ENCODE results near the gene TOB1. TPM values are rescaled to one million over a fixed set of nuclear protein-coding genes. Genes with fewer than 3 reads are reported as not detected.

TOB1 gene
- total RNA-seq, 1 experiment from 2014 or later = 67.9 TPM

DNA sequence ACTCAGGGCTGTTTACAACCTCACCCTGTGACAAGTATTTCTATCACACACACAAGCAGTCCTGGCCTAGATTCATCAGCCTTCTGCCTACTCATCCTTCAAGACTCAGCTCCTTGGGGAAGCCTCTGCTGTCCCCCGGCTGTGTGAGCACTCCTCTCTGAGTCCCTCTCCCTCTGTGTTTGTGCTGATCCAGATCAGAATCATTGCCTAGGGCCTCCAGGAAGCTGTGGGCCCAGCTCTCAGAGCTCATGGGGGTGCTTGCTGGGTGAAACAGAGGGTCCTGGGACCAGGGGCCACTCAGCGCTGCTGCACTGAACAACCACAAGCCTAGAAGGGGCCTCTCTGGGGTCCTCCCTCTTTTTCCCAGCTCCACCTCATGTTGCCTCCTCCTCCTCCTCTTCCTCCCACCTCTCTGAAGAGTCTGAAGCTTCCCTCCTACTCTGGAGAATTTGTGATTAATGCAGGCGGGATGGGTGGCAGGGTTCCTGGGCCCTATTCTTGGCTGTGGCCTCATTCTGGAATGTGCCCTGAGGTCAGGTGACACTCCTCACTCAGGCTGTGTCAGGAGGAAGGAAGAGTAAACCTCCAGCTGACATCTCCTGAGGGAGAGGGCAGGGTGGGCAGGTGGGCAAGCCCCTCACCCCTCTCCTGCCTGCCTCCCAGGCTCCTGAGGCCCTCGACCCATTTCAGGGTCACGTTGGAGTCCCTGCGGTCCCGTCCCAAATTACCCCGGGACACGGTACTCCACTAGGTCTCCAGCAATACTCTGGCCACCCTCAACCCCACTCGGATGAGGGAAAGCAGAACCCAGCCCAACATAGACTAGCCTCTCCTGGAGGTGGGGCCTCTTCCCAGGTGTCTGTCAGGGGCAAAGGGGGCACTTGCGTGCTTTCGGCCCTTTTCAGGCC, 20.7 kb downstream of the TOB1 start:
- peak overlapping the region; percentile 27 for H3K4me2 ChIP-seq
- no peaks in the 10 kb centered on the region for H3K9me3 ChIP-seq (ENCODE audit: insufficient read depth, low read depth)
- no TSS peak for BruUV-seq (replicated peaks)
- DNase-seq = peak; percentile 56 to 74
- H3F3A ChIP-seq (ENCODE audit: insufficient read depth, low read depth) = no peaks in the 10 kb centered on the region; the same call in 1 of the 2 replicates
- no peak overlapping the region for H3K4me3 ChIP-seq
- no peaks in the 10 kb centered on the region for H3K79me2 ChIP-seq (ENCODE audit: low read depth)
- 0 out of 2 replicates have a peak overlapping the region, but pooled peaks have one; percentile 52 for H2AFZ ChIP-seq
- H3K9me2 ChIP-seq (ENCODE audit: insufficient read depth) = no peaks in the 10 kb centered on the region
- ChIA-PET CTCF (interaction anchor here (0.6 to 1.2 kb wide), 4 partner anchors 62 to 111 kb away, joined by 4 to 6 read pairs (median 4); no protein-coding TSS in a partner anchor), POLR2A (ENCODE audit: unreplicated experiment) (interaction anchor here (0.6 kb wide), 2 partner anchors 12 to 24 kb away, joined by 4 to 16 read pairs; no protein-coding TSS in a partner anchor)
- H3K36me3 ChIP-seq (ENCODE audit: low read depth) = no peaks in the 10 kb centered on the region
- H4K20me1 ChIP-seq (ENCODE audit: insufficient read depth) = no peaks in the 10 kb centered on the region
- H3K27ac ChIP-seq = peak overlapping the region; percentile 25
- peaks cover 18% of the 10 kb centered on the region for H3K4me1 ChIP-seq (replicated peaks; ENCODE audit: insufficient read depth)
- no peak for TF ChIP-seq EZH2 (IDR thresholded peaks at IDR 0.05; ENCODE audit: low read depth)
- TF ChIP-seq, protein P1, sequence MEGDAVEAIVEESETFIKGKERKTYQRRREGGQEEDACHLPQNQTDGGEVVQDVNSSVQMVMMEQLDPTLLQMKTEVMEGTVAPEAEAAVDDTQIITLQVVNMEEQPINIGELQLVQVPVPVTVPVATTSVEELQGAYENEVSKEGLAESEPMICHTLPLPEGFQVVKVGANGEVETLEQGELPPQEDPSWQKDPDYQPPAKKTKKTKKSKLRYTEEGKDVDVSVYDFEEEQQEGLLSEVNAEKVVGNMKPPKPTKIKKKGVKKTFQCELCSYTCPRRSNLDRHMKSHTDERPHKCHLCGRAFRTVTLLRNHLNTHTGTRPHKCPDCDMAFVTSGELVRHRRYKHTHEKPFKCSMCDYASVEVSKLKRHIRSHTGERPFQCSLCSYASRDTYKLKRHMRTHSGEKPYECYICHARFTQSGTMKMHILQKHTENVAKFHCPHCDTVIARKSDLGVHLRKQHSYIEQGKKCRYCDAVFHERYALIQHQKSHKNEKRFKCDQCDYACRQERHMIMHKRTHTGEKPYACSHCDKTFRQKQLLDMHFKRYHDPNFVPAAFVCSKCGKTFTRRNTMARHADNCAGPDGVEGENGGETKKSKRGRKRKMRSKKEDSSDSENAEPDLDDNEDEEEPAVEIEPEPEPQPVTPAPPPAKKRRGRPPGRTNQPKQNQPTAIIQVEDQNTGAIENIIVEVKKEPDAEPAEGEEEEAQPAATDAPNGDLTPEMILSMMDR (conservative IDR thresholded peaks at IDR 0.05) = no peak
- H3K27me3 ChIP-seq (ENCODE audit: insufficient read depth, low read depth) = no peaks in the 10 kb centered on the region
- intact Hi-C loops (cut with micrococcal nuclease; ENCODE audit: unreplicated experiment) = no loop called here

DNA sequence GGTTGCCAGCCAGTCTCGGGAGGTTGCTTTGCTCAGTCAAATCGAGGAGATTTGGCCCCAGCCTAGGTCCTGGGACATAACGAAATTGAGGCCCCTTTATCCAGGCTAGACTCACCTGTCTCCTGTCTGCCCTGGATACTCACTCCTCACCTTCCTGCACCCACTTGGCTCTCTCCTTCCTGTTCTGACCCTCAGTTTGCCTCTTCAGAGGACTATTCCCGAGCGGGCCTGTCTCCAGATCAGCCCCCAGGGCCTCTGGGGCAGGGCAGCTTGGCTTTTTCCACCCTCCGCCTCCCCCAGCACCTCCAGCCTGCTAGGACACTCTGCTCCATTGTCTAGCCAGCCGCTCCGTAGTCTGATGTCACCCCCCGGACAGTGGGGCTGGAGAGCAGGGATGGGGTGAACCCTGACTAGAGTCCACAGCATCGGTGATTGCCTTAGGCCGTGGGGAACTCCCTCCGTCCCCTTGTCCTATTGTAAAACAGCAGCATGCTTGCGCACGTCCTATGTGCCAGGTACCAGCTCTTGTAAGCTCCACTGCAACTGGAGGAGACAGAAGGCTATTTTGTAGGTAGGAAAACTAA, 21.9 kb downstream of the TOB1 start:
- no peaks in the 10 kb centered on the region for H3K36me3 ChIP-seq (ENCODE audit: low read depth)
- H3K4me2 ChIP-seq = no peak overlapping the region
- H4K20me1 ChIP-seq (ENCODE audit: insufficient read depth) = no peaks in the 10 kb centered on the region
- DNase-seq = peak in 1 of 2 experiments; percentile 4
- peaks cover 18% of the 10 kb centered on the region for H3K4me1 ChIP-seq (replicated peaks; ENCODE audit: insufficient read depth)
- H3K9me2 ChIP-seq (ENCODE audit: insufficient read depth) = no peaks in the 10 kb centered on the region
- TF ChIP-seq EZH2 (IDR thresholded peaks at IDR 0.05; ENCODE audit: low read depth) = no peak
- intact Hi-C loops (cut with micrococcal nuclease; ENCODE audit: unreplicated experiment) = loop anchor here (5.0 kb wide), 1 partner anchor 147 kb away; no protein-coding TSS in a partner anchor
- BruUV-seq (replicated peaks) = no TSS peak
- no peaks in the 10 kb centered on the region for H3K79me2 ChIP-seq (ENCODE audit: low read depth)
- no peak overlapping the region for H3K4me3 ChIP-seq
- POLR2A ChIA-PET (ENCODE audit: unreplicated experiment) = no interaction called here
- H2AFZ ChIP-seq = no peak overlapping the region
- no peaks in the 10 kb centered on the region for H3K27me3 ChIP-seq (ENCODE audit: insufficient read depth, low read depth)
- H3K9me3 ChIP-seq (ENCODE audit: insufficient read depth, low read depth) = no peaks in the 10 kb centered on the region
- CTCF ChIA-PET = interaction anchor here (0.6 to 1.2 kb wide), 4 partner anchors 48 to 105 kb away, joined by 4 to 8 read pairs (median 4); no protein-coding TSS in a partner anchor
- H3K27ac ChIP-seq = no peak overlapping the region
- H3F3A ChIP-seq (ENCODE audit: insufficient read depth, low read depth) = no peaks in the 10 kb centered on the region; the same call in 1 of the 2 replicates

DNA sequence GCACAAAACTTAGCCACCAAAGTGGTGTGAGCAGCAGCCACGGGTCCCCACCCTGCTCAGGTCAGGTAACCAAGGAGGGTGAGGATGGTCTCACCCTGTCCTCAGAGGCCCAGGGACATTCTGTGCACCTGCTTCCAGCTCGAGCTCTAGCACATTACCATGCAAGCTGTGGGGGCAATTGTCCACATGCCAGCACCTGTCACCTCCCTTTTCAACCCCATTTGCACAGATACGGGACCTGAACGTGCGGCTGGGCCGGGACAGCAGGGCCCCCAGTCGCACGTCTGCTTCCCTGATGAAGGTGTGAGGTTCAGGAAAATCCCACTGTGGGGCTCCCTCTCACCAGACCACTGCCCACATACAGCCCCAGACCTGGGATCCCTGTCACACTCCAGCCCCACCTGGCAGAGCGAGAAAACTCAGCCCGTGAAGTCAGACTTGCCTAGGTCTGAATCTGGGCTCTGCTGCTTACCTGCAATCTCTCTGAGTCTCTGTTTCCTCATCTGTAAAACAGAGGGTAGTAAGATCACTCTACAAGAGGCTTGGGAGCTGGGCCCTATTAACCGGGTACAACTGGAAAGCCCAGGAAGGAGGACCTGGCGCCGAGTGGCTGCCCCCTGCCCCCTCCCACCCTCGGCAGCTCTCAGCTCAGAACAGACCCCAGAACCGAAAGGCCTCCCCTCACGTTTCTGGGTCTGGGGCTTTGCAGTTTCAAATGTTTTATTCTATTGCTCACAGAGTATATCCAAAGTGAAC, 22.8 kb downstream of the TOB1 start:
- H3K36me3 ChIP-seq (ENCODE audit: low read depth) = no peaks in the 10 kb centered on the region
- H4K20me1 ChIP-seq (ENCODE audit: insufficient read depth) = no peaks in the 10 kb centered on the region
- CTCF ChIA-PET = interaction anchor here (0.6 to 0.7 kb wide), 2 partner anchors 47 to 61 kb away, joined by 4 to 8 read pairs; no protein-coding TSS in a partner anchor
- H3K79me2 ChIP-seq (ENCODE audit: low read depth) = no peaks in the 10 kb centered on the region
- H3K4me1 ChIP-seq (replicated peaks; ENCODE audit: insufficient read depth) = peaks cover 18% of the 10 kb centered on the region
- intact Hi-C loops (cut with micrococcal nuclease; ENCODE audit: unreplicated experiment) = loop anchor here (2.0 to 5.0 kb wide), 2 partner anchors 113 to 146 kb away; no protein-coding TSS in a partner anchor
- no peak overlapping the region for H3K27ac ChIP-seq
- H2AFZ ChIP-seq = no peak overlapping the region
- POLR2A ChIA-PET (ENCODE audit: unreplicated experiment) = no interaction called here
- H3K9me2 ChIP-seq (ENCODE audit: insufficient read depth) = no peaks in the 10 kb centered on the region
- no TSS peak for BruUV-seq (replicated peaks)
- TF ChIP-seq, protein P1 (conservative IDR thresholded peaks at IDR 0.05) = no peak
- TF ChIP-seq EZH2 (IDR thresholded peaks at IDR 0.05; ENCODE audit: low read depth) = no peak
- no peaks in the 10 kb centered on the region; the same call in 1 of the 2 replicates for H3F3A ChIP-seq (ENCODE audit: insufficient read depth, low read depth)
- no peak overlapping the region for H3K4me2 ChIP-seq
- no peaks in the 10 kb centered on the region for H3K9me3 ChIP-seq (ENCODE audit: insufficient read depth, low read depth)
- DNase-seq = peak in 1 of 2 experiments; percentile 31
- H3K4me3 ChIP-seq = no peak overlapping the region
- H3K27me3 ChIP-seq (ENCODE audit: insufficient read depth, low read depth) = no peaks in the 10 kb centered on the region

All from PC-9 (cell line).